Neural cell (in vitro differentiated cells): ENCODE results near the gene UBAC2.

Experiments used
- CTCF ChIP-seq: fragments of 450-650 bp; IDR thresholded peaks from 2 replicates; pipeline ENCODE4 v1.5.1; 2014; ENCODE audit warnings: antibody characterized with exemption, mild to moderate bottlenecking, moderate library complexity; ENCODE audit not compliant: poor library complexity, severe bottlenecking
- SMC3 ChIP-seq: fragments of 450-650 bp; conservative IDR thresholded peaks from 2 replicates; pipeline ENCODE4 v1.6.1; 2014; ENCODE audit warnings: antibody characterized with exemption, mild to moderate bottlenecking, moderate library complexity; ENCODE audit not compliant: poor library complexity

GRCh38 chr13:99251921-99252320, 51.3 kb downstream of the UBAC2 start:
- TF ChIP-seq CTCF = no peak
- TF ChIP-seq SMC3 = no peak
